Measurements from ENCODE around the gene ARL15.

DNA sequence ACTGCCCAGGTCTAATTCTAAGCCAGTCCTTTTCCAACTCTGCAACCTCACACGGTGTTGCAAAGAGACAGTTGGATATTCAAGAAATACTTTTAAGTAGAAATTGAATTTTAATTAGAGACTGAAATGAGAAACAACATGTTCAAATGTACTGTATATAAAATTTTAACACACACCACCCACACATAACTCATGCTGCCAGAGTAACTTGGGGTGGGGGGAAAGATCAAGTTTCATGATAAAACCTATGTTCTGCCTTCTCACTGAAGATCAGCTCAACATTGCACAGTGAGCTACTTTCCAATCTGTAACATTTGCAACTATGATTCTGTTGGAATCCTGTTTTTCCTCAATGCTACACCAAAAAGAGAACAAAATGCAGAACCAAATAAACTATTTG is 17.5 kb downstream of the ARL15 start:
- TF ChIP-seq POLR2A (IDR thresholded peaks at IDR 0.05) = no peak
- TF ChIP-seq, protein P1, sequence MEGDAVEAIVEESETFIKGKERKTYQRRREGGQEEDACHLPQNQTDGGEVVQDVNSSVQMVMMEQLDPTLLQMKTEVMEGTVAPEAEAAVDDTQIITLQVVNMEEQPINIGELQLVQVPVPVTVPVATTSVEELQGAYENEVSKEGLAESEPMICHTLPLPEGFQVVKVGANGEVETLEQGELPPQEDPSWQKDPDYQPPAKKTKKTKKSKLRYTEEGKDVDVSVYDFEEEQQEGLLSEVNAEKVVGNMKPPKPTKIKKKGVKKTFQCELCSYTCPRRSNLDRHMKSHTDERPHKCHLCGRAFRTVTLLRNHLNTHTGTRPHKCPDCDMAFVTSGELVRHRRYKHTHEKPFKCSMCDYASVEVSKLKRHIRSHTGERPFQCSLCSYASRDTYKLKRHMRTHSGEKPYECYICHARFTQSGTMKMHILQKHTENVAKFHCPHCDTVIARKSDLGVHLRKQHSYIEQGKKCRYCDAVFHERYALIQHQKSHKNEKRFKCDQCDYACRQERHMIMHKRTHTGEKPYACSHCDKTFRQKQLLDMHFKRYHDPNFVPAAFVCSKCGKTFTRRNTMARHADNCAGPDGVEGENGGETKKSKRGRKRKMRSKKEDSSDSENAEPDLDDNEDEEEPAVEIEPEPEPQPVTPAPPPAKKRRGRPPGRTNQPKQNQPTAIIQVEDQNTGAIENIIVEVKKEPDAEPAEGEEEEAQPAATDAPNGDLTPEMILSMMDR (IDR thresholded peaks at IDR 0.05) = no peak
